Adipocyte (in vitro differentiated cells): ENCODE measurements around the gene RBMS3.
"Not testable (repeated sequence)": the region's sequence is repeated elsewhere in the genome, so short reads cannot be mapped to it uniquely, and the experiment has no call there.

Source experiments
- DNase-seq: peaks from one replicate; pipeline ENCODE4 v3.0.0-alpha.2; 2015; ENCODE audit warnings: low read depth
- H3K27me3 ChIP-seq: replicated peaks from 2 replicates; pipeline ENCODE4 v1.7.0; 2013; ENCODE audit warnings: mild to moderate bottlenecking, low read length, moderate library complexity; ENCODE audit not compliant: control insufficient read depth, insufficient read depth
- H3K36me3 ChIP-seq: 2 replicates; pipeline ENCODE4 v1.7.0; 2013; ENCODE audit warnings: low read length, mild to moderate bottlenecking, moderate library complexity; ENCODE audit not compliant: control insufficient read depth, insufficient read depth, severe bottlenecking
- H3K4me1 ChIP-seq: 2 replicates; pipeline ENCODE4 v1.7.0; 2013; ENCODE audit warnings: mild to moderate bottlenecking, low read length, moderate library complexity; ENCODE audit not compliant: control insufficient read depth, insufficient read depth
- H3K4me3 ChIP-seq: 2 replicates; pipeline ENCODE4 v1.7.0; 2013; ENCODE audit warnings: mild to moderate bottlenecking, low read length, moderate library complexity
- H3K9ac ChIP-seq: 2 replicates; pipeline ENCODE4 v1.7.0; 2013; ENCODE audit warnings: mild to moderate bottlenecking, low read length, moderate library complexity
- H3K9me3 ChIP-seq: 2 replicates; pipeline ENCODE4 v1.7.0; 2013; ENCODE audit warnings: mild to moderate bottlenecking, low read length, moderate library complexity; ENCODE audit not compliant: control insufficient read depth

Gene RBMS3

GRCh38 chr3:30024466-30024865 is 743.6 kb downstream of the RBMS3 start:
- Histone ChIP-seq H3K36me3 (no peaks in the 10 kb centered on the region), H3K9ac (no peak overlapping the region), H3K4me1 (no peaks in the 10 kb centered on the region), H3K27me3 (no peaks in the 10 kb centered on the region), H3K4me3 (no peak overlapping the region), H3K9me3 (no peaks in the 10 kb centered on the region)
- DNase-seq = no peak

DNA sequence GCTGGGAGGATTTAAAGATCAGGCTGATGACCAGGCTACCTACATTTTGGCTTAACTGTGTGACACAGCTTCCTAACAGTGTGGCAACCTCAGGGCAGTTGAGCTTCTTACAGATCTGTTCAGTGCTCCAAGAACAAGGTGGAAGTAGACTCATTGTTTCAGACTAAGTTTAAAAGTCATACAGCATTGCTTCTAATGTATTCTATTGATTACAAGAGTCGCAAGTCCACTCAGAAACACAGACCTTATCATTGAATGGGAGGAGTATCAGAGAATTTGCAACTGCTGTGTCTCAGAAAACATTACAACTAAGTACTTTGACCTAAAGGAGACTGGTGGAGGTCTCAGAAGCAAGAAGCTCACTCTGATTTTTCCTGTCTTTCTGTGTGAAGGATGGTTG is 746.0 kb downstream of the RBMS3 start:
- H3K4me1 ChIP-seq = no peaks in the 10 kb centered on the region
- no peak for DNase-seq
- no peaks in the 10 kb centered on the region for H3K27me3 ChIP-seq
- no peak overlapping the region for H3K4me3 ChIP-seq
- H3K9me3 ChIP-seq = no peaks in the 10 kb centered on the region
- no peak overlapping the region for H3K9ac ChIP-seq
- H3K36me3 ChIP-seq = no peaks in the 10 kb centered on the region

GRCh38 chr3:30034246-30034991 is 753.5 kb downstream of the RBMS3 start:
- Histone ChIP-seq H3K9ac (no peak overlapping the region), H3K27me3 (no peaks in the 10 kb centered on the region), H3K36me3 (no peaks in the 10 kb centered on the region), H3K4me3 (no peak overlapping the region), H3K4me1 (no peaks in the 10 kb centered on the region), H3K9me3 (no peaks in the 10 kb centered on the region)
- no peak for DNase-seq

- Histone ChIP-seq H3K4me3 (no peak overlapping the region), H3K4me1 (no peaks in the 10 kb centered on the region), H3K27me3 (no peaks in the 10 kb centered on the region), H3K9me3 (no peaks in the 10 kb centered on the region), H3K9ac (no peak overlapping the region), H3K36me3 (no peaks in the 10 kb centered on the region)
- DNase-seq = no peak
Measured at GRCh38 chr3:30035935-30036567, 755.2 kb downstream of the RBMS3 start.

GRCh38 chr3:30040126-30040525 is 759.3 kb downstream of the RBMS3 start:
- Histone ChIP-seq H3K27me3 (no peaks in the 10 kb centered on the region), H3K4me1 (no peaks in the 10 kb centered on the region), H3K9me3 (no peaks in the 10 kb centered on the region), H3K36me3 (no peaks in the 10 kb centered on the region), H3K9ac (no peak overlapping the region), H3K4me3 (no peak overlapping the region)
- no peak for DNase-seq

GRCh38 chr3:30041481-30041880 is 760.6 kb downstream of the RBMS3 start:
- not testable (repeated sequence) for DNase-seq, H3K36me3 ChIP-seq, H3K4me3 ChIP-seq, H3K4me1 ChIP-seq, H3K9me3 ChIP-seq, H3K9ac ChIP-seq, H3K27me3 ChIP-seq

DNA sequence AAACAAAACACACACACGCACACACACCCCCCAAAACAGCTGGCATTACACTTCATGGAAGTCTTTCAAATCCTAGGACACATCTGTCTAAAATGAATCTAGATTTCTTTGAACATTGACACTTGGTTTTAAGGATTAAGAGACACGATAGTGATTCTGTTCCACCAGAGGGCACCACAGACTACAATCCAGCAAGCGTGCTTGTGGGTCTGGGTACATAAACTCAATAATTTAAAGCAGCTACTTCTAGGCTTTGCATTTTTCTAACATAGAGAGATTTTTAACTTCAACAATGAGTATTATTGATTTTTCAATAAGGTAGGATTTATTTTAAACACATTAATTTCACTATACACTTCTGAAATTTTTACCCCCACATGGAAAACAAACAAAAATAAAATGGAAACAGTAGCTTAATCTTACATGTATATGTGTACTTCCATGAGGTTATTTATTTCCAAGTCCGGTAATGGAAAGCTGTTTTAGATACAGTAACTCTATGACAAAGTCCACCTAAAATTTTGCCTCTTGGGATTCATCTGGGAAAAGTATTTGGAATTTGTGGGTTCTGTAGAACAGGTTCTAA is 761.5 kb downstream of the RBMS3 start:
- Histone ChIP-seq H3K9ac (no peak overlapping the region), H3K4me3 (no peak overlapping the region), H3K36me3 (no peaks in the 10 kb centered on the region), H3K27me3 (no peaks in the 10 kb centered on the region), H3K4me1 (no peaks in the 10 kb centered on the region), H3K9me3 (no peaks in the 10 kb centered on the region)
- DNase-seq = peak; percentile 91

DNA sequence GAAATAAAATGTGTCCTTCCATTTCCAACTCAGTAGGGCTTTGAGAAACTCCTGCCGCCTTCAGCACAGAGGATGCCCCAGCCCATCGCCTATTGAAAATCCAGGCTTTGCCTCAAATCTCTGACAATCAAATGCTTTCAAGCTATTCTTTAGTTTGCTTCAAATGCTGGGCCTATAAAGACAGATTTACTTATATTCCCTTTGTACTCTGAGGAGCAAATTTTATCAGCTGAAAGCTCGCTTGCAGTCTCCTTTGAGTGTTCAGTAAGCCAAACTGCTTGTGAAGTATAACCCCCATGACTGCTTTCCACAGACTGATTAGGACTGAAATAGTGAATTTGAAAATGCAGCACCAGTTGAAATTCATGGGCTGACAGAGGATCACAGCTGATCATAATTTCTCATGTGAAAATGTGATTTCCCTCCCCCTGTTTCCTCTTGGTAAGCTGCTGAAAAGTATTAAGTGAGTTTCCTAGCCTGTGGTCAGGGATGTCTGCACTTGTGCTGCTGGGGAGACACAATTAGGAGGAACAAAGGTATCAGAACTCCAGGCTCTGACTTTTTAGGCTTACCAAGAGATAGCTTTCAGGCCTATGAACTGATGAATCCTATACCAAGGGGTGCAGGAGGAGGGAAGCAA is 762.2 kb downstream of the RBMS3 start:
- H3K4me1 ChIP-seq = no peaks in the 10 kb centered on the region
- DNase-seq = no peak
- peak overlapping the region; percentile 43 for H3K9ac ChIP-seq
- H3K4me3 ChIP-seq = no peak overlapping the region
- no peaks in the 10 kb centered on the region for H3K36me3 ChIP-seq
- no peaks in the 10 kb centered on the region for H3K27me3 ChIP-seq
- H3K9me3 ChIP-seq = no peaks in the 10 kb centered on the region

GRCh38 chr3:30044515-30044914 is 763.6 kb downstream of the RBMS3 start:
- no peak overlapping the region for H3K9ac ChIP-seq
- no peaks in the 10 kb centered on the region for H3K36me3 ChIP-seq
- DNase-seq = no peak
- no peak overlapping the region for H3K4me3 ChIP-seq
- no peaks in the 10 kb centered on the region for H3K4me1 ChIP-seq
- H3K27me3 ChIP-seq = no peaks in the 10 kb centered on the region
- no peaks in the 10 kb centered on the region for H3K9me3 ChIP-seq

DNA sequence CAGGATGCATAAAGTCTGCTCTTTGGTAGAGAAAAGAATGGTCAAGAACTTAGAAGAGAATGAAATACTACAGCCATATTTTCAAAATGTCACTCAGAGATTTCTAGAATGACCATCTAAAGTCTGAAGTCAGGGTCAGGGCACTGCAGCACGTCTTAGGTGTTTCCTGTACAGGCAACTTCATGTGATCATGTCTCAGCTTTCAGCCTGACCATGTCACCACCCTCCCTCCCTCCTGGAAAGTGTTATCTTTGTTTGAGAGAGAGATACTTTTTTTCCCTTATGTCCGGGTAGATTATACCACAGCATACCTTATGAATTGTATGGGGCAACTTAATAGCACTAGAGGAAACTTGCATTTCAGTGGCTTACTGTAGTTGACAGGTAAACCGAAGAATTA is 767.6 kb downstream of the RBMS3 start:
- Histone ChIP-seq H3K36me3 (no peaks in the 10 kb centered on the region), H3K9me3 (no peaks in the 10 kb centered on the region), H3K4me3 (no peak overlapping the region), H3K4me1 (no peaks in the 10 kb centered on the region), H3K9ac (no peak overlapping the region), H3K27me3 (no peaks in the 10 kb centered on the region)
- DNase-seq = no peak

GRCh38 chr3:30050116-30050515 is 769.2 kb downstream of the RBMS3 start:
- not testable (repeated sequence) for H3K4me3 ChIP-seq, H3K9me3 ChIP-seq, DNase-seq, H3K36me3 ChIP-seq, H3K4me1 ChIP-seq, H3K27me3 ChIP-seq, H3K9ac ChIP-seq
